Smooth muscle cell (in vitro differentiated cells): ENCODE results near the gene BRSK2. TPM values are rescaled to one million over a fixed set of nuclear protein-coding genes. Genes with fewer than 3 reads are reported as not detected.

Source experiments
- DNase-seq: peaks from one replicate; lab custom pipeline; 2025; ENCODE audit not compliant: unreplicated experiment; lab: John Stamatoyannopoulos, UW
- H2AFZ ChIP-seq: fragments of 200-600 bp; sonication (generic); 2 replicates; pipeline ENCODE4 v1.6.0; 2016; ENCODE audit warnings: antibody characterized with exemption, low read depth, mild to moderate bottlenecking
- H3F3A ChIP-seq: fragments of 200-600 bp; sonication (generic); 2 replicates; pipeline ENCODE4 v1.6.0; 2017; ENCODE audit warnings: antibody characterized with exemption, low read depth
- H3K27ac ChIP-seq: fragments of 200-600 bp; sonication (generic); 2 replicates; pipeline ENCODE4 v1.5.1; 2016; ENCODE audit warnings: low read depth, mild to moderate bottlenecking
- H3K27me3 ChIP-seq: fragments of 200-600 bp; sonication (generic); 2 replicates; pipeline ENCODE4 v1.6.1; 2016; ENCODE audit warnings: low read depth, mild to moderate bottlenecking
- H3K36me3 ChIP-seq: fragments of 200-600 bp; sonication (generic); 2 replicates; pipeline ENCODE4 v1.5.1; 2016; ENCODE audit warnings: low read depth
- H3K4me1 ChIP-seq: fragments of 200-600 bp; sonication (generic); 2 replicates; pipeline ENCODE4 v1.5.1; 2016; ENCODE audit warnings: low read depth
- H3K4me2 ChIP-seq: fragments of 200-600 bp; sonication (generic); 2 replicates; pipeline ENCODE4 v1.6.0; 2016; ENCODE audit warnings: mild to moderate bottlenecking
- H3K4me3 ChIP-seq: fragments of 200-600 bp; sonication (generic); 2 replicates; pipeline ENCODE4 v1.5.1; 2016; ENCODE audit warnings: mild to moderate bottlenecking
- H3K79me2 ChIP-seq: fragments of 200-600 bp; sonication (generic); 2 replicates; pipeline ENCODE4 v1.6.0; 2016; ENCODE audit warnings: low read depth, mild to moderate bottlenecking
- H3K9ac ChIP-seq: fragments of 200-600 bp; sonication (generic); 2 replicates; pipeline ENCODE4 v1.6.0; 2016; ENCODE audit warnings: low read depth
- H3K9me3 ChIP-seq: fragments of 200-600 bp; sonication (generic); replicated peaks from 2 replicates; pipeline ENCODE4 v1.5.1; 2016; ENCODE audit warnings: low read depth
- H4K20me1 ChIP-seq: fragments of 200-600 bp; sonication (generic); 2 replicates; pipeline ENCODE4 v1.6.0; 2016; ENCODE audit warnings: low read depth
- CTCF ChIP-seq: fragments of 200-600 bp; sonication (generic); IDR thresholded peaks from 2 replicates; pipeline ENCODE4 v1.5.1; 2017; ENCODE audit warnings: borderline replicate concordance, mild to moderate bottlenecking, antibody characterized with exemption; ENCODE audit not compliant: insufficient read depth, poor library complexity, severe bottlenecking
- WGBS: methylation state at CpG from one replicate; pipeline ENCODE4 v1.1.7; 2016; ENCODE audit warnings: low lambda C conversion rate; 5-methylcytosine and 5-hydroxymethylcytosine counted together
- polyA plus RNA-seq: library from polyadenylated mRNA; unstranded; fragments of >200 nt; fragmentation: Nextera tagmentation; extraction: Ambion mirVana; gene quantifications from 2 replicates; pipeline ENCODE4 v1.2.1, GENCODE V29; 2016
- total RNA-seq: library from RNA; depleted of rRNA; stranded (reverse); fragments of >200 nt; gene quantifications from 2 replicates; pipeline ENCODE4 v1.2.3, GENCODE V29; 2014

Gene BRSK2
- total and polyA plus RNA-seq, 2 experiments from 2014 or later: 1.5 to 5.2 TPM

GRCh38 chr11:1456176-1456575 is 66.4 kb downstream of the BRSK2 start:
- no peaks in the 10 kb centered on the region for H4K20me1 ChIP-seq
- DNase-seq: no peak

GRCh38 chr11:1456596-1457325 is 67.0 kb downstream of the BRSK2 start:
- Histone ChIP-seq H3K4me2 (no peak overlapping the region), H3F3A (no peaks in the 10 kb centered on the region), H3K36me3 (no peaks in the 10 kb centered on the region), H3K27me3 (no peaks in the 10 kb centered on the region), H3K4me3 (no peak overlapping the region), H3K9ac (no peak overlapping the region), H3K79me2 (no peaks in the 10 kb centered on the region), H3K27ac (no peak overlapping the region), H4K20me1 (no peaks in the 10 kb centered on the region), H3K4me1 (no peaks in the 10 kb centered on the region), H2AFZ (no peak overlapping the region), H3K9me3 (no peaks in the 10 kb centered on the region)
- TF ChIP-seq CTCF: no peak
- DNase-seq: no peak
- 96% methylated on average over 39 of the region's 44 CpGs for WGBS

More at GRCh38 chr11:1456176-1456575, 66.4 kb downstream of the BRSK2 start:
- WGBS: 94% methylated on average over 22 of the region's 22 CpGs
- Histone ChIP-seq H3K27ac (no peak overlapping the region), H3K9me3 (no peaks in the 10 kb centered on the region), H3F3A (no peaks in the 10 kb centered on the region), H3K9ac (no peak overlapping the region), H3K4me1 (no peaks in the 10 kb centered on the region), H3K4me3 (no peak overlapping the region), H3K4me2 (no peak overlapping the region), H3K79me2 (no peaks in the 10 kb centered on the region), H3K27me3 (no peaks in the 10 kb centered on the region), H3K36me3 (no peaks in the 10 kb centered on the region), H2AFZ (no peak overlapping the region)
- TF ChIP-seq CTCF: no peak

DNA sequence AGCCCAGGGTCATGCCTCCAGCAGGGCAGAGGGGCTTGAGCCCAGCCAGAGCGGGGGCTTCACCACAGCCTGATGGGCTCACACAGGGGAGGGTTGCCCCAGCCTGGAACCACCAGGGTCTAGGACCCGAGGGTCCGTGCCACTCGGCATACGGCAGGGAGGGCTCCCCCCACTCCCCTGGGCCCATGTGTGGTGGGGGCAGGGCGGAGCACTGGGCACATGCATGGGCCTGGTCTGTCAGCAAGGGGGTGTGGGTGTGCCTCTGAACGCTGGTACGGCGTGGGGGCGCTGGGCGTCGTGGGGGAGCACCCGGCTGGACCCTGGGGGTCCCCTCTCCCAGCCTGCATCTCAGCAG is 67.6 kb downstream of the BRSK2 start:
- no peak for DNase-seq
- Histone ChIP-seq H3K4me1 (no peaks in the 10 kb centered on the region), H3K79me2 (no peaks in the 10 kb centered on the region), H3K4me3 (no peak overlapping the region), H3K9ac (no peak overlapping the region), H3F3A (no peaks in the 10 kb centered on the region), H3K27ac (no peak overlapping the region), H2AFZ (no peak overlapping the region), H3K36me3 (no peaks in the 10 kb centered on the region), H3K27me3 (no peaks in the 10 kb centered on the region), H3K9me3 (no peaks in the 10 kb centered on the region), H3K4me2 (no peak overlapping the region), H4K20me1 (no peaks in the 10 kb centered on the region)
- WGBS: 98% methylated on average over 12 of the region's 13 CpGs
- no peak for TF ChIP-seq CTCF

- no peak overlapping the region for H3K27ac ChIP-seq
- H3K79me2 ChIP-seq: no peaks in the 10 kb centered on the region
- H2AFZ ChIP-seq: no peak overlapping the region
- H3F3A ChIP-seq: no peaks in the 10 kb centered on the region
- no peak overlapping the region for H3K4me3 ChIP-seq
- H3K4me1 ChIP-seq: no peaks in the 10 kb centered on the region
- 96% methylated on average over 18 of the region's 18 CpGs for WGBS
- no peak for DNase-seq
- no peaks in the 10 kb centered on the region for H3K27me3 ChIP-seq
- no peak for TF ChIP-seq CTCF
- no peak overlapping the region for H3K9ac ChIP-seq
- H3K4me2 ChIP-seq: no peak overlapping the region
- H4K20me1 ChIP-seq: no peaks in the 10 kb centered on the region
- H3K36me3 ChIP-seq: no peaks in the 10 kb centered on the region
- no peaks in the 10 kb centered on the region for H3K9me3 ChIP-seq
Measured at GRCh38 chr11:1457856-1458255, 68.1 kb downstream of the BRSK2 start.
